GM20431 (cell line): ENCODE data around the gene COG1.

ENCODE experiments used
- in situ Hi-C: fragments of 300-500 bp; cut with MseI, MboI; formaldehyde crosslinking; loops from one replicate; pipeline ENCODE4 v1.15.0; 2020; ENCODE audit warnings: low sequenced_read_pairs; ENCODE audit not compliant: unreplicated experiment

COG1 gene

GRCh38 chr17:73255671-73256181 lies 62.9 kb downstream of the COG1 start:
- in situ Hi-C loops = no loop called here

GRCh38 chr17:73256220-73256619 lies 63.4 kb downstream of the COG1 start:
- in situ Hi-C loops = no loop called here

GRCh38 chr17:73257516-73257915 lies 64.7 kb downstream of the COG1 start:
- in situ Hi-C loops = no loop called here
